ENCODE results near the gene MLXIP. TPM values are rescaled to one million over a fixed set of nuclear protein-coding genes. Genes with fewer than 3 reads are reported as not detected.

The MLXIP gene
- total RNA-seq, 4 donors from 2014 or later, result 33.8 to 82.2 (median 50.9) TPM

- Histone ChIP-seq H3K4me3 (no peak overlapping the region), H3K9me3 (no peaks in the 10 kb centered on the region), H3K27me3 (no peaks in the 10 kb centered on the region), H3K4me1 (no peaks in the 10 kb centered on the region), H3K36me3 (no peaks in the 10 kb centered on the region), H3K27ac (replicated peaks in 1 of 4) (no peak overlapping the region)
- 92% methylated on average over 10 of the region's 10 CpGs for WGBS
- TF ChIP-seq CTCF (IDR thresholded peaks at IDR 0.05) (no peak), EP300 (IDR thresholded peaks at IDR 0.05) (no peak), POLR2A (IDR thresholded peaks at IDR 0.05; ENCODE audit: low read depth) (no peak), POLR2AphosphoS5 (IDR thresholded peaks at IDR 0.05) (no peak)
- DNase-seq (ENCODE audit: extremely low spot score), result no peak
- intact Hi-C loops (cut with DNase I), result no loop called here
These were observed 77.1 kb downstream of the MLXIP start for GRCh38 chr12:122155705-122156104.

GRCh38 chr12:122158700-122159285 is 80.2 kb downstream of the MLXIP start:
- Histone ChIP-seq H3K27ac (replicated peaks in 1 of 4) (no peak overlapping the region), H3K9me3 (no peaks in the 10 kb centered on the region), H3K4me1 (no peaks in the 10 kb centered on the region), H3K27me3 (no peaks in the 10 kb centered on the region), H3K4me3 (no peak overlapping the region), H3K36me3 (no peaks in the 10 kb centered on the region)
- DNase-seq (ENCODE audit: extremely low spot score), result no peak
- intact Hi-C loops (cut with DNase I), result no loop called here
- TF ChIP-seq EP300 (IDR thresholded peaks at IDR 0.05) (no peak), POLR2AphosphoS5 (IDR thresholded peaks at IDR 0.05) (no peak), POLR2A (IDR thresholded peaks at IDR 0.05; ENCODE audit: low read depth) (no peak), CTCF (IDR thresholded peaks at IDR 0.05) (no peak)
- 83% methylated on average over 7 of the region's 7 CpGs for WGBS

- H3K9me3 ChIP-seq, result no peaks in the 10 kb centered on the region
- no peaks in the 10 kb centered on the region for H3K4me1 ChIP-seq
- no peak for DNase-seq (ENCODE audit: extremely low spot score)
- no peak for TF ChIP-seq POLR2AphosphoS5 (IDR thresholded peaks at IDR 0.05)
- no peak for TF ChIP-seq POLR2A (IDR thresholded peaks at IDR 0.05; ENCODE audit: low read depth)
- no peak for TF ChIP-seq EP300 (IDR thresholded peaks at IDR 0.05)
- TF ChIP-seq CTCF (IDR thresholded peaks at IDR 0.05), result no peak
- no peak overlapping the region for H3K4me3 ChIP-seq
- H3K36me3 ChIP-seq, result no peaks in the 10 kb centered on the region
- intact Hi-C loops (cut with DNase I), result no loop called here
- WGBS, result 82% methylated on average over 4 of the region's 4 CpGs
- no peak overlapping the region for H3K27ac ChIP-seq (replicated peaks in 1 of 4)
- H3K27me3 ChIP-seq, result no peaks in the 10 kb centered on the region
These were observed 81.3 kb downstream of the MLXIP start for GRCh38 chr12:122159882-122160281.

GRCh38 chr12:122160761-122161160 is 82.2 kb downstream of the MLXIP start:
- H3K4me1 ChIP-seq, result no peaks in the 10 kb centered on the region
- H3K27me3 ChIP-seq, result no peaks in the 10 kb centered on the region
- no peak for TF ChIP-seq POLR2A (IDR thresholded peaks at IDR 0.05; ENCODE audit: low read depth)
- TF ChIP-seq CTCF (IDR thresholded peaks at IDR 0.05), result no peak
- no peak for TF ChIP-seq POLR2AphosphoS5 (IDR thresholded peaks at IDR 0.05)
- TF ChIP-seq EP300 (IDR thresholded peaks at IDR 0.05), result no peak
- no peak overlapping the region for H3K27ac ChIP-seq (replicated peaks in 1 of 4)
- H3K36me3 ChIP-seq, result no peaks in the 10 kb centered on the region
- no peak for DNase-seq (ENCODE audit: extremely low spot score)
- H3K9me3 ChIP-seq, result no peaks in the 10 kb centered on the region
- WGBS, result 87% methylated on average over 11 of the region's 11 CpGs
- intact Hi-C loops (cut with DNase I), result no loop called here
- H3K4me3 ChIP-seq, result no peak overlapping the region

GRCh38 chr12:122161682-122162081 is 83.1 kb downstream of the MLXIP start:
- H3K9me3 ChIP-seq, result no peaks in the 10 kb centered on the region
- whole genome bisulfite sequencing, result 73% methylated on average over 8 of the region's 8 CpGs
- H3K4me3 ChIP-seq, result no peak overlapping the region
- TF ChIP-seq EP300 (IDR thresholded peaks at IDR 0.05), result no peak
- no peak for TF ChIP-seq POLR2A (IDR thresholded peaks at IDR 0.05; ENCODE audit: low read depth)
- no peak for TF ChIP-seq POLR2AphosphoS5 (IDR thresholded peaks at IDR 0.05)
- intact Hi-C loops (cut with DNase I), result no loop called here
- H3K36me3 ChIP-seq, result no peaks in the 10 kb centered on the region
- no peaks in the 10 kb centered on the region for H3K27me3 ChIP-seq
- H3K27ac ChIP-seq (replicated peaks in 1 of 4), result no peak overlapping the region
- no peak for DNase-seq (ENCODE audit: extremely low spot score)
- H3K4me1 ChIP-seq, result no peaks in the 10 kb centered on the region
